ENCODE measurements around the gene SLC22A31.

SLC22A31 gene

DNA sequence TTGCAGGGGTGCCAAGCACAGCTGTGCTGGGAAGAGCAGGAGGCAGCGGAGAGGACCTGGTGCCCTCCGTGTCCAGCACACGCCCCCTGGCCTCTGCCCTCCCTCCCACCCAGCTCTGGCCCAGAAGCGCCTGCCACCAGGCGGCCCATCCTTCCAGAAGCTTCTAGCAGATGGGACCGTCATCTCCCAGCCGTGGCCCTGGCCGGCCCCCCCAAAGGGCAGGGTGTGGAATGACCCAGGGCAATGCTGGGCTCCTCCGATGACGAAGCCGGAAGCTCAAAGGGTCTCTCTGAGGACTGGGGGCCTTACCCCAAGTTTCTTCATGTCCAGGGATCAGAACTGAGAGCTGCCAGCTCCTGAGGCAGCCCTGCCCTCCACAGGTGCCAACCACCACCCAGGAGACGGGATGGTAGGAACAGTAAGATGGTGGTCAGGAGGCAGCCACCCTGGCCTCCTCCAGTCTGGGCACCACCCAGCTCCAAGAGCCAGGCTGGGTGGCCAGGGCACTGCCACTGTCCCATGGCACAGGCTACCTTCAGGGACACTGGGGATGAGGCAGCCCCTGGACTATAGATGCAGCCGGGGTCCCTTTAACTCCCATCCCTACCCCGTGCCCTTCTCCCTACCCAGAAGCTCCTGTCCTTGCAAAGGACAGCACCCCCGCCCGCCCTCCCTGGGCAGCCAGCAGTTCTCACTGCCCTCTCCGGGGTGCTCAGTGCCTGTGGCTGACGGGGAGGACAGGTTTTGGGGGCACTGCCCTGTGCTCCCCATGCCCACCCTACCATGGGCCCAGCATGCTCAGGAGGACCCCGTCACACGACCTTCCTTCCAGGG lies 35.3 kb downstream of the SLC22A31 start:
- no peak for DNase-seq

- DNase-seq: no peak
Measured at GRCh38 chr16:89164436-89164835, 35.9 kb downstream of the SLC22A31 start.

GRCh38 chr16:89163297-89163696 lies 37.0 kb downstream of the SLC22A31 start:
- DNase-seq: no peak

DNA sequence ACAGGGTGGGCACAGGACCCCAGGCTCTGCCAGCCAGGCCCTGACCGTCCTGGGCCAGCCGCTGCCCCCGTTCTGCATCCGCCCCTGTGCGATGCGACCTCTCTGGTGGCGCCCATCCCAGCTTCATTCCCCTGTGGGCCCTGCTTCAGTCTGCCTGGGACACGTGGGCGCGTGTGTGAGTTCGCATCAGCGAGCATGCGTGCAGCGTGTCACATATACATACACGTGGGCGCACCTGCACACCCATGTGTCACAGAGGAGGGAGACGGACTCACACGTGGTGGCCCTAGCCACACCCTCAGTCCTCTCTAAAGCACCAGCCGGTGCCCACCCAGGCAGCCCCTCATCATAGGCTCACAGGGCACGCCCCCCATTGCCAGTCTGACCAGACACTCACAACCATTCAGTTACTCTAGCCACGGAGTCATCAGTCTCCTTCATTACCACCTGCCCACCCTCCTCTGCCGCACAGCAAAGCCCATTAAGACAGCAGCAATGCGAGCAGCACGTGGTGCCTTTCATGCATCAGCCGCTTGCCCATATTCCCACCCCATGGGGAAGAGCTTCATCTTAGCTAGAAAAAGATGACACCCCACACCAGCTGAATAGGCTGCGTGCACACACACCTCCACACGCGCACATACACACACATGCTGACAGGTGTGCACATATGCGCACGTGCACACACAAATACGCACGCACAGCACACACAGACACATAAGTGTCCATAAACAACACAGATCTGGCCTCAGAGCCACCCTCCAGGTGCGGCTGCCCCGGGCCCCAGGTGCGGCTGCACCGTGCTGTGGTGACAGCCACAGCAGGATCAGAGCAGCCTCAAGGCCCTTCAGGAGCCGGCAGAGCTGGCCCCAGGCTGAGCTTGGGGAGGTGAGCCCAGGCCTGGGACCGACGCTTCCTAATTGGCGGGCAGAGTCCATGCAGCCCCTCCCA lies 38.3 kb downstream of the SLC22A31 start:
- DNase-seq: no peak

DNA sequence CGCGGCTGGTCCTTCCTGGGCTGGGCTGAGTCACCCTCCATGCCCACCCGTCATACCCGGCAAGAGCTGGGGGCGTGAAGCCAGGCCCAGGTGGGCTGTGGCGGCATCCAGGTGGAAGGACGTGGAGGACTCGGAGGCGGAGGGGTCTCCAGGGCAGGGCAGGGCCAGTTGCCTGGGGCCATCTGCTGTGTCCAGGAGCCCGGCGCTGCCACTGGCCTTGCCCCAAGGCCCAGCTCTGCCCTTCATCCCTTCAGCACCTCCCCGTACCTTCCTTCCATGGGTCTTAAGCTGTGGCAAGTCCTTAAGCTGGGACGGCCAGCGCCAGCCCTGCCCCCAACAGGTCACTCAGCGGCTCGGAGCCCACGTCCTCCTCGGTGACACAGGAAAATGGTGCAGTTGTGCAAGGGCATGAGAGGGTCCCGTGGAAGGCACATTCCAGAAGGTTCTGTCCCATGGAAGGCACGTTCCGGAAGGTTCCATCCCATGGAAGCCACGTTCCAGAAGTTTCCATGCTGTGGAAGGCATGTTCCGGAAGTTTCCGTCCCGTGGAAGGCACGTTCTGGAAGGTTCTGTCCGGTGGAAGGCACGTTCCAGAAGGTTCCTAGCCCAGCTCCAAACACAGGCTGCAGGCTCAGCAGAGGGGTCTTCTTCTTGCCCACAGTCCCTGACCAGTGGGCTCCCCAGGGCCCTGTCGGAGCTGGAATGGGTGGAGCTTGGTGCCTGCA lies 39.2 kb downstream of the SLC22A31 start:
- no peak for DNase-seq

DNA sequence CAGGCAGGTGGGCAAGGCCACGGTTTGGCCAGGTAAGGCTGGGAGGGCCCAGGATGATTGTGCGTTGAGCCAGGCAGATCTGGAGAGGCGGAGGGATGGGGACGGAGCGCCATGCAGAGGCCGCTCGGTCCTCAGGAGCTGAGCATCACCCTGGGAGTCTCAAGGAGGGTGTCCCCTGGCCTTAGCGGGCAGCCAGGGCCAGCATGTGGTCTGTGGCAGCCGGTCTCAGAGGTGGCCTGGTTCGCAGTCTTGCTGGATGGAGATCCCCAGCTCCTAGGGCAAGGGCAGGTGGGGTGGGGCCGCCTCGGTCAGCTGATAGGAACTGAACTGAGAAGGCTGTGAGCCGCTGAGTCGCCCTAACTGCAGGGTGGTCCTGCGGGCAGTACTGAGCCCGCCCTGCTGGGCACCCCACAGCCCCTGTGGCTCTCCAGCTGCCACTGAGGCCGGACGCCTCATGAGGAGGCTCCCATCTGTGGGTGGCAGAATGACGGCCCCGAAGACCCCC lies 40.4 kb downstream of the SLC22A31 start:
- DNase-seq: no peak

DNA sequence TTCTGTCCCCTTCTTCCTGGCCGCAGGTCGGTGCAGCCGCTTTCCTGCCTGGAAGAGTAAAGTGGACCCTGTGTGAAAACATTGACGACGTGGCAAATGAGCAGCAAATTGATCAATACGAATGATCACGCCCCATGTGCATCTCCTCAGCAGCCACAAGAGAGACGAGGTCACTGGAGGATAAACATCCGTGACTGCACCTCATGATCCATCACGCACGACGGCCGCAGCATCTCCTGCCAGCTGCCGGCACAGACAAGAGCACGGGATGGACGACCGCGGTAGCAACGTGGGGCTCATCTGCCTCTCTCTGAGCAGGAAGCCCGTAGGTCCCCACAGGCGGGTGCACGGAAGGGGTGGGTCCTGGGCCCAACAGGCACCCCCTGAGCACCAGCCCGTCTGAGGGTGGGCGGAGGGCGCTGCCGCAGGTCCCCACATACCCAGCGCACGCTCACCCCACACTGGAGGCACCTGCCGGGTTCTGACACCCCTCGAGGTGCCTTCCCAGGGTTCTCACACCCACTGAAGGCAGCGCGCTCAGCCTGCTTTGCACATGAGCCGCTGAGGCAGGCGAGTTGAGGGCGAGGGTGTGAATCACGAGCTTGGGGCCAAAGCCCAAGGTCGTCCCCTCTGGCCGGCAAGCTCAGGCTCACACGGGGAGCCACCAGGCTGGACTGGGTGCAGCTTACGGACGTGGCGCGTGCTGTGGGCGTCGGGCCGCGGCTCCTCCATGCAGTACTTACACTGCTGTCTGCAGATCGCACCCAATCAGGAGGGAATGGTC lies 41.1 kb downstream of the SLC22A31 start:
- DNase-seq: no peak

GRCh38 chr16:89157778-89158177 lies 42.6 kb downstream of the SLC22A31 start:
- DNase-seq: no peak

- DNase-seq: no peak
Measured at GRCh38 chr16:89156740-89157645, 43.3 kb downstream of the SLC22A31 start.

DNA sequence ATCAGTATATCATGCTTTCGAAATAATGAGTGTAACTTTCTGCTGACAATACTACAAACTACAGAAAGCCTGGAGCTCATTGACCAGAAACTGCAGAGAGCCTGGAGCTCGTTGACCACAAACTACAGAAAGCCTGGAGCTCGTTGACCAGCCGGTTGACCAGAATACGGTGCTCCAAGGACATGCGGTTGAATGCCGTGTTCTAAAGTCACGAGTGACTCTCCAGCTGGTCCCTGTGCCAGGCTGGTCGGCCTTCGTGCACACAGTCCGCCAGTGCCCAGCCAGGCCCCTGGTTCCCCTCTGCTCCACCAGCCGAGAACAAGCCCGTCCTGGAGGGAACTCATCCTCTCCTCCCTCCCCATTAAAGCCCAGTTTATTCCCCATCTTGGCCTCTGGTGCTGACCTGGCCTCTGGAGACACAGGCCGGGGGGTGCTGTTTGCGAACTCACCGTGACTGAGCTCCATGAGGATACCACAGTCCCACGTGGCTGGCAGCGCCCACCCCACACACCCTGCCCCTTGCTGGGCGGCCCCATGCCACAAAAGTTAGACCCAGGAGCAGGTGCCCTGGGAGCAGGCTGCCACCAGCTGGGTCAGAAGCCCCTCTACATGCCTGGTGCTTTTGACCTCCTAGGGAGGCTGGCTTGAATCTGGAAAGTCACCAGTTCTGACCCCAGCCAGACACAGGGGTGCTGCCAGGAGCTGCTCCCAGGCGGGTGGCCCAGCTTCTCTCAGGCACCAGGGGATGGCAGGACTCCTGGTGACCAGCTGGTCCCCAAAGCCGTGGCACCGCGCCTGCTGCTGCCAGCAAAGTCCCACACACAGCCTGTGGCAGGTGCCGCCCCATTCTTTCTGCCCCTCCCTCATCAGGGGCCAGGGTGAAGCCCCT lies 44.2 kb downstream of the SLC22A31 start:
- DNase-seq: no peak

- no peak for DNase-seq
Measured at GRCh38 chr16:89155184-89155679, 45.1 kb downstream of the SLC22A31 start.

GRCh38 chr16:89154390-89155183 lies 45.8 kb downstream of the SLC22A31 start:
- DNase-seq: no peak

GRCh38 chr16:89153848-89154271 lies 46.5 kb downstream of the SLC22A31 start:
- no peak for DNase-seq

DNA sequence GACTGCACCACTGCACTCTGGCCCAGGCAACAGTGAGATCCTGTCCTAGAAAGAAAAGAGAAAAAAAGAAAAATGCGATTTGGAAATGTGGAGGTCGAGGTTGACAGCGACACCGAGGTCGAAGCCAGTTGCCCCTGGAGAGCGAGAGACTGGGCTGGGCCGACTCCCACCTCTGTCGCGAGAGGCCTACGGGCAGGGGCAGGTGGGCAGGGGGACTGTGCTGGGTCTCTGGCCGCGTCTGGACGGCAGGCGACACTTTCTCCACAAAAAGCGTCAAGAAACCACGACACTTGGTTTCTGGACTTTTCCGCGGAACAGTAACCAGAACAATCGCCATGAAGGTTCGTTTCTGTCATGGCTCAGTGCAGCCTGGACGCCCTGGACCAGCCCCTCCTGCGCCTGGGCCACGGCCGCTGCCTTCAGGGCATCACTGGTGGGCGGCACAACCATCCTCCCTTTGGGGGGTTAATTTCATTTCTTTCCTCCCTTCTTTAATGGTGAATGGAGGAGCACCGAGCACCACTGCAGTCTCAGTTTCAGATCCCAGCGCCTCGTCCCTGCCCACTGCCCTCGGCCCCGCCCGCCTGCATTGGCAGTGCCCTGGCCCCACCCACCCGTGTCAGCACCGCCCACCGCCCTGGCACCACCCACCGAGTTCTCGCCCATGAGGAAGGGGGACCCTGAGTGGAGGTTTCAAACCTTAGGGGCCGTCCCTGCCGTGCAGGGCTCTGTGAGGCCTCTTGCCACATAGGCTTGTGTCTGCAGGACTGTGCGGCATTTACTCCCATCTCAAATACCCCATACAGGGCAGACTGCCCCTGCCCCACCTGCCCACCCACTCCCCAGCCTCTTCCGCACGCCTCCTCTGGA lies 47.3 kb downstream of the SLC22A31 start:
- no peak for DNase-seq

DNA sequence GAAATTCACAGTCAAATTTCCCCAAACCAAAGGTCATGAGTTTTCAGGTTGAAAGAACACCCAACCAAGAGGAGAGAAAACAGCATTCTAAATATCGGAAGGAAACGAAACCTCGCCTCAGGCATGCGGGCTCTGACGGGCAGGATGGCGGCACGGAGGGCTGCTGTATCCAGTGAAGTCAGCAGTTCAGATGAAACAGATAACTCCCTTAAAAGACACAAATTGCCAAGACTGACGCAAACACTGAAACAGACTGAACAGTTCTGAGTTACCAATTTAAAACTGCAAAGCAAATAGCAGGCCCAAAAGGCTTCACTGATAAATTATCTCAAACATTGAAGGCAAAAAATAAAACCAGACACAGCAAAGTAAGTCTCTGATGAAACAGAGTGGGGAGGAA lies 49.4 kb downstream of the SLC22A31 start:
- no peak for DNase-seq

- DNase-seq: no peak
Measured at GRCh38 chr16:89150090-89150835, 50.1 kb downstream of the SLC22A31 start.

DNA sequence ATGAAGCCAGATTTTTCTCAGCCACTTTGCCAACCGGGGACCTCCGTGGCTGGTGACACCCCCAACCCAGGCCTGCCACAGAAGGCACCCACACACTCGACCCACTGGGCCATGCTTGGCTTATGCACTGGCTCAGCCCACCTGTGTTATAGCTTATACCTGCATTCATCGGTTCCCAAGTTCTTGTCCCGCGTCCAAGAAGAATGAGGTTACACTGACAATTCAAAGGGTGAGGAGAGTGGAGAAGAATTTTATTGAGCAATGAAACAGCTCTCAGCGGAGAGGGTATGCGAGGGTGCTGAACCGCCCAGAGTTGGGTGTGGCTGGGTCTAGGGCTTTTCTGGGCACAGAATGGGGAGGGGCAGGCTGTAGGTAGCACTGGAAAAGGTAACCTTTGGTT lies 51.0 kb downstream of the SLC22A31 start:
- no peak for DNase-seq

All from CD4-positive, alpha-beta T cell treated with Interleukin-17A for 4 hours (primary cell).